HG03139 (cell line): ENCODE results near the gene APOL3.
"Not testable (repeated sequence)": the region's sequence is repeated elsewhere in the genome, so short reads cannot be mapped to it uniquely, and the experiment has no call there.

Experiments used
- ATAC-seq: cut with Tn5 transposase; IDR thresholded peaks from one replicate; pipeline ENCODE4 v1.9.1; 2021; ENCODE audit not compliant: unreplicated experiment

Gene APOL3

DNA sequence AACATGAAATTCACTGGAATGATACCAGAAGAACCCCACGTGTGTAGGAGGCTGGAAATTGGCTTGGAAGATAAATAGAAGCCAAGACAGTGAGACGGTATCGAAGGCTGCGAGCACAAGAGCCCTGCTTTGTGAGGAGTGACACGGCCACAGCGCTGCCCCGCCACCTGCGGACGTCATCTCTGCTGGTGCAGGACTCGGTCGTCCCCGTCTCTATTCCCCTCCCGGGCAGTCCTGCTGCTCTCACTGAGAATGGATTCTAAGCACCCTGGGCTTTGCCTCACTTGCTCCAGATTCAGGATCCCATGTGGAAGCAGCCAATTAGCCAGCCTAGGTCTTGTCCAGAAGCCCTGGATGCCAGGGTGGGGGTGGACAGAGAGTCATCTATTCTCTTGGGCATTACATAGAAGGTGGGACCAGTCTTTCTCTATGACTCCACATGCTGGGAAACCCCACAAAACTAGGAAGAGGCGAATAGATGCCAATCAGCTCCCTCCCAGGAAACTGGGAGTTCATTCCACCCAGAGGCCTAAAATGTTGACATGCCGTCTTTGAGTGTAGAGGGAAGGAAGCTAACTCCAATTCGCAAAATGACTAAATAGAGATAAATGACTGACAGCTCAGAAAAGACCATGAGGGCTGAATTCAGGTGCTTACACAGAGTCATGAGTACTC lies 25.1 kb downstream of the APOL3 start:
- ATAC-seq: no peak

DNA sequence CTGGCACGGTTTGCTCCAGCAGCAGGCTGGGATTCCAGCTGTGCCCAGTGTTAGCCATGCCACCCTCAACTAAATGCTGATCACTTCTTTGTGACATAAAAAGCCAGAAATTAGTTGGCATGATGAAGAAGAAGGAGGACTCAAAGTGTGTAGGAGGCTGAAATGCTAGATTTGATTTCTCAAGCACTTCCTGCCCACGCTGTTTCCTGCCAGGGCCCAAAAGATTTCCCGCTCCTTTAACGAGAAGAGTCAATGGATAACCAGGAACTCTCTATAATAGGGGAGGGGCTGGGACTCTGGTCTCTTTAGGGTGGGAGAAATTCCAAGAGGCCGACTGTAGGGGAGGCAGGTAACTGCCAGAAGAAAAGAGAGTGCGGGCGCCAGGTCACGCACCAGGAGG lies 26.4 kb downstream of the APOL3 start:
- no peak for ATAC-seq

DNA sequence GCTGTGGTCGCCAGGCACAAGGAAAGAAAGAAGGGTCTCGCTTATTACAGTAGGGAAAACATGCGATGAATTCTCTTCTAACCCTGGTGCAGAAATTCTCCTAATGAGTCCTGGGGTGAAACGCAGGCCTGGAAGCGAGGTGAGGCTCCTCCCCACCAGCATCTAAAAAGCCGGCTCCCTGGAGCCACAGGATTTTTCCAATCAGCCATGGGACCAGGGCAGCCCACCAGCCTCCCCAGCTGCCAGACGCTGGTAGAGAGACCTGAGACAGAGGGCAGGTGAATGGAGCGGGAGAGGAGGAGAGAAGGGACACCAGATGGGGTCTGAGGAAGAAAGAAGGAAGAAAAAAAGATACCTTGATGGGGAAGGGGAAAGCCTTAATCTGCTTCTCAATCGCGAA lies 28.6 kb downstream of the APOL3 start:
- ATAC-seq: no peak

DNA sequence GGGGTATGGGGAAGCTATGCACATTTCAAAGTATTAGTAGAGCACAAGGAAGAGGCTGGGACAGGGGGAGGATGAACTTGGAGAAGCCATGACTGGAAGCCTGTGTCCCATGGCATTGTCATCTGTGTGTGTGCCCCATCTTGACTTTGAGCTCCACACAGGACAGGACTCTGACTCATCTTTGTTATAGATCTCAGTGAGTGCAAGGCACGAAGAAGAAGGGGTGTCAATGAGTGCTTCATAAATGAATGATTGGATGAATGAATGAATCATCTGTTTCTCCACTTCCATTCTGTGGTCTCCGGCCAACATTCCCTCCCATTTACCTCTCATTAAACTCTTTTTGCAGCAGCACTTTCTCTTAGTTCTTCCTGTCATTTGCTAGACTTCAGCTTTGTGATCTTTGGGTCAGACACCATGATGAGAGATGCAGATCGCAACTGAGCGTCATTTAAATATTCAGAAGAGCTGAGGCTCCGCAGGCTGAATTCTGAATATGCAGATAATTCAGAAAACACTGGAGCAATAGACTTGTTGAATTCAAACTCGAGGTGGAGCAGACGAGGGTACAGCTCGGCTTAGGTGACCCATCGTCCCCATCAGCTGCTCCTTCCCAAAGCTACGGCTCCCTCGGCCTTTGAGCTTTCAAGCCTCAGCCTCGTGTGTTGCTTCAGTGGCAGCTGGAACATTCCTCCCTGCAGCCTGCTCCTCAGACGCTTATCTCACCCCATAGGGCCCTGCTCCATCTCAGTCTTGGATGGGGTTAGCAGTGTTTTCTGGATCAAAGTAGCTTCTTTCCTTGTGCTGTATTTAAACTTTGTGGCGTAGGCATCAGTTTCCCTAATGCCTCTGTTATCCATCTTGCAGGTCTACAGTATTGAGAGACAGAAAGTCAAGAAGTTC lies 30.8 kb downstream of the APOL3 start:
- no peak for ATAC-seq

DNA sequence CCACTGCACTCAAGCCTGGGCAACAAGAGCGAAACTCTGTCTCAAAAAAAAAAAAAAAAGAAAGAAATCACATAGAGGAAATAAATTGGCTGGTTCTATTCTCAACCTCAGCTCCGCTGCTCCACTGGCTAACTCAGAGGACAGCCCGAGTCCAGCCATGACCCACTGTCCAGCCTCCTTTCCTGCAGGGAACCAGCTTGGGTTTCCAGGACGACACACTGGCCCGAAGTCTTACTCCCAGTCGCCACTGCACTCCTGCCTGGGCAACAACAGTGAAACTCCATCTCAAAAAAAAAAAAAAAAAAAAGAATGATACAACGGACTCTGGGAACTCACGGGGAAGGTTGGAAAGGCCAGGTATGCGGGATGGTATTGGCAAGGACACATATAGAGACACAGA lies 31.5 kb downstream of the APOL3 start:
- no peak for ATAC-seq

DNA sequence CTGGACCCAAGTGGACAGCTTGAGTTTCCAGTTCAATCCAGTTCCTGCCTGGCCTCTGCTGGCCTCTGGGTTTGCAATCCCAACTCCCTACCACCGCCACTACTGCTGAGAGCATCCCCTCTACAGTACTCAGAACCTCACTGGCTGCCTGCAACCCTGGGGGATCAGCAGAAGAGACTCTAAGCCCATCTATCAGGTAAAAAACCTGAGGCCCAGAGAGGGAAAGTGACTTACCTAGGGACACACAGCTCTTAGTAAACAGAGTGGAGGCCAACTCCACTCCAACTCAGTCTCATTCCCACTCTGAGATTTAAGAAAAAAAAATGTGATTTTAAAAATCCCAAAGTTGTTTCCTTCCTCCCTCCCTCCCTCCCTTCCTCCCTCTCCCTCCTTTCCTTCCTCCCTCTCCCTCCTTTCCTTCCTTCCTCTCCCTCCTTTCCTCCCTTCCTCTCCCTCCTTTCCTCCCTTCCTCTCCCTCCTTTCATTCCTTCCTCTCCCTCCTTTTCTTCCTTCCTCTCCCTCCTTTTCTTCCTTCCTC lies 34.5 kb downstream of the APOL3 start:
- ATAC-seq: no peak

DNA sequence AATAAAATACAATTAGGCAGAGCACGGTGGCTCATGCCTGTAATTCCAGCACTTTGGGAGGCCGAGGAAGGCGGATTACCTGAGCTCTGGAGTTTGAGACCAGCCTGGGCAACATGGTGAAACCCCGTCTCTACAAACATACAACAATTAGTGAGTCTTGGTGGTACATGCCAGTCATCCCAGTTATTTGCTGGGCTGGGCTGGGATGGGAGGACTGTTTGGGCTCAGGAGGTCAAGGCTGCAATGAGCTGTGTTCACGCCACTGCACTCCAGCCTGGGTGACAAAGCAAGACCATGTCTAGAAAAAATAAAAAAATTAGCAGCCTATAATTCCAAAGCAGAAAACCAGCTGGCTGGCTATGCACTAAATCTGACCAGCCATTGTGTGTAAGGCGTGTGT lies 35.1 kb downstream of the APOL3 start:
- ATAC-seq: no peak

DNA sequence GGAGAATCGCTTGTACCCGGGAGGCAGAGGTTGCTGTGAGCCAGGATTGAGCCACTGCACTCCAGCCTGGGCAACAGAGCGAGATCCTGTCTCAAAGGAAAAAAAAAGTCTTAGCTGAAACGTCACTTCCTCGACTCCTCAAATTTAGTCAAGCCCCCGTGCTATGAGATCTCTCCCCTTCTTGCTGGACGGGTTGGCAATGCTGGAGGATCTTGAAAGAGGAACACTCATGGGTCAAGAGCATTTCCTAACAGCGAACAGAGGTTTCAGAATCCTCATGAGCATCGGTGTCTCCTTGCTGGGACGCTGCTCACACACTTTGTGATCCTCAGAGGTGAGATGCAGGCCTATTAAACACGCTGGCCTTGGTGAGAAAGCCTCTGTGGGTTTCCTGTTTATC lies 35.9 kb downstream of the APOL3 start:
- no peak for ATAC-seq

DNA sequence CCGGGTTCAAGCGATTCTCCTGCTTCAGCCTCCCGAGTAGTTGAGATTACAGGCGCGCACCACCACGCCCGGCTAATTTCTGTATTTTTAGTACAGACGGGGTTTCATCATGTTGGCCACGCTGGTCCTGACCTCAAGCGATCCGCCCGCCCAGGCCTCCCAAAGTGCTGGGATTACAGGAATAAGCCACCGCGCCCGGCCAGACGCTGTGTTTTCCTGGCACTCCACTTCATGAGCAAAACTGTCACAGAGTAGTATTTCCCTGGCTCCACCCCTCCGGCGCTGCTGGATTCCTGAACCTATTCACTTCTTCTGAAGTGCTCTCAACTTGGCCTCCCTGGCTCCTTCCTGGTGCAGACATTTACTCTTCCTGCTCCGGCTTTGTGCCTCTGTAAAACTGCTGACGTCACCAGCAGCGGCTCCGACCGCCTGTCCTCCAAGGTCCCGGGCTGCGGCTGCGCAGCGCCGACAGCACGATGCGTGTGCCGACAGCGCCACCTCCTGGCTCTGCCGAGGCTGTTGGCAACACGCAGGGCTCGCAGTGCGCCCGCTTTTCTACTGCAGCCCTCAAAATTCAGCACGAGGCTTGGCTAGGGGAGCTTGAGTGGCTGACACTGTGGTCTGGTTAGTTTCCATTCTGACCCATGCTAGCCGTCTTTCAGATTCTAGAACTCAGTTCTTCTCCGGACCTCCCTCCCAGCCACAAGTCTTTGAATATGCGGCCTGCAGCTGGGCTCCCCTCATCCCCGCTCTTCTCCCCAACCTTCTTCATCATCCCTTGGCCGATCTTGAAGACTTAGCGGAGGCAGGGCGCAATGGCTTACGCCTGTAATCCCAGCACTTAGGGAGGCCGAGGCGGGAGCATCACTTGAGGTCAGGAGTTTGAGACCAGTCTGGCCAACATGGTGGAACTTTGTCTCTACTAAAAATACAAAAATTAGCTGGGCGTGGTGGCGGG lies 36.6 kb downstream of the APOL3 start:
- no peak for ATAC-seq

DNA sequence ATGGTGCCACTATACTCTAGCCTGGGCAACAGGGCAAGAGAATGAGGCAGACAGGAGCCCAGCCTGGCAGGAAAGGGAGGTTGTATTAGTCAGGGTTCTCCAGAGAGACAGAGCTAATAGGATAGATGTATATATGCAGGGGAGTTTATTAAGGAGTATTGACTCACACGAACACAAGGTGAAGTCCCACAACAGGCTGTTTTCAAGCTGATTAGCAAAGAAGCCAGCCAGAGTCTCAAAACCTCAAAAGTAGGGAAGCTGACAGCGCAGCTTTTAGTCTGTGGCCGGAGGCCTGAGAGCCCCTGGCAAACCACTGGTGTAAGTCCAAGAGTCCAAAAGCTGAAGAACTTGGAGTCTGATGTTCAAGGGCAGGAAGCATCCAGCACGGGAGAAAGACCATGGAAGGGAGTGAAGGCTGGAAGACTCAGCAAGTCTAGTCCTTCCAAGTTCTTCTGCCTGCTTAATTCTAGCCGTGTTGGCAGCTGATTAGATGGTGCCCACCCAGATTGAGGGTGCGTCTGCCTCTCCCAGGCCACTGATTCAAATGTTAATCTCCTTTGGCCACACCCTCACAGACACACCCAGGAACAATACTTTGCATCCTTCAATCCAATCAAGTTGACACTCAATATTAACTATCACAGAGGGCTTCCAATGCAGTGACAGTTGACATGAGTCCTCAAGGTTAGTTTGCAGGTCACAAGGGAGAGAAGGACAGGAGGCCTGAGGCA lies 39.8 kb downstream of the APOL3 start:
- ATAC-seq: not testable (repeated sequence)

DNA sequence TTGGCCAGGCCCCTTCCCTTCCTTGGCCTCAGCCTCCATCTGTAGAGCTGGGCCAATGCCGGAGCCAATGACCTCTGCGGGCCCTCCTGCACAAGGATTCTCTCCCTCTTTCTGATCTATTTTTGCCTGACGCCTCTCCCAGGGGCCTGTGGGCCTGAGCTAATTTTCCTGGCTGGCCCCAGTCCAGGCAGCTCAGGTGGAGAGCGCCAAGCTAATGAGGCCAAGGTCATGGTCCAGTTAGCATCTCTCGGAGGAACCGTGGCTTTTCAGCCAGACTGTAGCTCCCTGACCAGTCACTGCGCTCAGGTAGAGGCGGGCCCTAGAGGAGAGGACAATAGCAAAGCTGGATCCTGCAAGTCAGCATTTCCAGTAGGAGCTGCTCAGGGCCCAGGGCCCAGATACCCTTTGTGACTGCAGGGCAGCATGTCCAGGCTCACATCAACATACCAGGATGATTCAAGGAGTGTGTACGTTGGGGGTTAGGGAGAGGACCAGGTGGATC lies 43.5 kb downstream of the APOL3 start:
- no peak for ATAC-seq

DNA sequence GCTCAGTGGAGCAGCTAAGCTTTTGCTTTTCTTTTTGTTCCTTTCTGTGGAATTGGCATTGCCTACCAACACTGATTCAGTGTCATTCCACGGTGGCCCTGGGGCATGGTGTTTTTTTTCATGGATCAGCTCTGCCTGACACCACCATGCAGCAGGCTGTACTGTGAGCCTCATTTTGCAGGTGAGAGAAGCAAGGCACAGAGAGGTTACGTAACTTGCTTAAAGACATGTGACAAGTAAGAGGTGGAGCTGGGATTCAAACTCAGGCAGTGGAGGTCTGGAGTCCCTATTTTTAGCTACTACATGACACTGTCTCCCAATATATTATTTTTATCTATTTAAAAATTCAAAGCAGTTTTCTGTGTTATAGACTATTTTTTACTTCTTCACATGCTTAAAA lies 44.4 kb downstream of the APOL3 start:
- ATAC-seq: no peak

DNA sequence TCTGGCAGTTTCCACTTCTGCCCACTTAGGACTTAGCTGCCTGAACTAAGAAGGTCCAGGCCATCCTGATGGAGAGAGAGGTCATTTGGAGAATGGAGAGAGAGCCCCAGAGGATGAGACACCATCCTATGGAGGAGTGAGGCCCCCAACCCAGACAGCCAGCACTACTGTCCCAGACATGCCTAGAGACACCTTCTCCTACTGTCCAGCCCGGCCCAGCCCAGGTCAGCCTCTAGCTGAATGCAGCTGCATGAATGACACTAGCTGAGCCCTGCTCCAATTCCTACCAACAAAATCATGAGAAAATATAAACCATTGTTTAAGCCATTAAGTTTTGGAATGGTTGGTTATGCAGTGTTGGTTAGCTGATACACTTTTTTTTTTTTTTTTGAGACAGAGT lies 47.4 kb downstream of the APOL3 start:
- ATAC-seq: no peak

DNA sequence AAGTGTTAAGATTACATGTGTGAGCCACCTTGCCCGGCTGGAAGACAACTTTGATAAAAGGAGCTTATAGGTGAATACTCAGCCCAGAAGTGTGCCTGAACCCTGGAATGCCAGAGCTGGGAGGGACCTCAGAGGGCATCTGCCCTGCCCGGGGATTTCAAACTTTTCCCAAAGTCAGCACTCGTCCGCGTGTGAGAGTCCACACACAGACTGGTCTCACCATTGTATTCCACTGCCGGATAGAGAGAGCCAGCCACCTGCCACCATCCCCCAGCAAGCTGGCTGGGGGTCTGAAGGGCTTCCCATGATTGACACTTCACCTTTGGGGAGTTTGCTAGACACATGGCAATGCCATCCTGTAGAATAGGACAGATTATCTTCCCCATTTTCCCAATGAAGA lies 49.2 kb downstream of the APOL3 start:
- ATAC-seq: no peak

DNA sequence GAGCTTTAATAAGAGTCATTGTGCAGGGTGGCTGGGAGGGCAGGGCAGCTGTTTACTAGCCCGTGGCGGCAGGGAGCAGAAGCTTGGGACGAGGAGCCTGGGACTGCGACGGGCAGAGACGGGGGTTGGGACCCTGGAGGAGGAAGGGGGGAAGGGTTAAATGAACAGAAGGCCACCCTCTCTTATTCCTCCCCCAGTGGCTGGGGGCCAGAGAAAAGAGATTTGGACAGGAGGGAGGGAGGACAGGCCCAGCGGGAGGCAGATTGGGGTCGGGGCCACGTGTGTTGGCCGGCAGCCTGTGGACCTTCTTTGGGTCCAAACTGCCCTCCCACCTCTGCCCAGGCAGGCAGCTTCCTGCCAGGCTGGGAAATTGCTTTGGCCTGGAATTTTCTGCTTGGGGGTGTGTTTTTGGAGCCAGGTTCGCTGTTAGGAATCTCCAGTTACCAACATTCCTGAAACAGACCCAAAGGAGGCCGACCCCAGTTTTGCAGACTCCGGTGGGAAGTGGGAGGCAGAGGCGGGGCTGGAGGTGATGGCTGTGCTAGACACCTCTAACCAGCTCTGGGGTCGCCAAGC lies 50.2 kb downstream of the APOL3 start:
- no peak for ATAC-seq

DNA sequence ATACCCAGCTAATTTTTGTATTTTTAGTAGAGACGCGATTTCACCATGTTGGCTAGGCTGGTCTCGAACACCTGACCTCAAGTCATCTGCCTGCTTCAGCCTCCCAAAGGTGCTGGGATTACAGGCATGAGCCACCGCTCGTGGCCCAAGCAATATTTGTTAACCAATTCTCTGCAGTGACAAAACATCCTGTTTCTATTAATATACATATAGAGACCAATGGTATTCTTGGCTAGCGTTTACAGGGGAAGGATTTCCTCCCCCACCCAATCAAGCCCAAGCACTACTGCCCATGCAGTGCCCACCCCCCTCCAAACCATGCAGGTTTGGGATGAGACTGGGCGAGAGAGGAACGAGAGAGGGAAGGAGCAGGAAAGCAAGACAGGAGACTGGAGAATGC lies 53.1 kb downstream of the APOL3 start:
- no peak for ATAC-seq

DNA sequence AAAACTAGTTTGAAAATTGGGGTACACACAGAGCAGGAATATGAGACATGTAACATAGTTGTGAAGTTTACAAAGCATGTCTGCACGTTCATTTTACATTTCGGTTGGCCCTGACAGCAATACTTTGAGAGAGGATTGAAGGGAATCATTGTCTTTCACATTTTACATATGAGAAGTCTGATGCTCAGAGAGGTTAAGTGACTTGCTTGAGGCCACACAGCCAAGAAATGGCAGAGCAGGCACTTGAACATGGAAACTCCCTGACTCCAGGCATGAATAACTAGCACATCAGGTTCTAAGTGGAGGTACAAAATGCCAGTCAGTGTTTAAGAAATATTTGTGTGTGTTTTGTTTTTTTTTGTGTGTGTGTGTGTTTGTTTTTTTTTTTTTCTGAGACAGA lies 53.6 kb downstream of the APOL3 start:
- no peak for ATAC-seq

DNA sequence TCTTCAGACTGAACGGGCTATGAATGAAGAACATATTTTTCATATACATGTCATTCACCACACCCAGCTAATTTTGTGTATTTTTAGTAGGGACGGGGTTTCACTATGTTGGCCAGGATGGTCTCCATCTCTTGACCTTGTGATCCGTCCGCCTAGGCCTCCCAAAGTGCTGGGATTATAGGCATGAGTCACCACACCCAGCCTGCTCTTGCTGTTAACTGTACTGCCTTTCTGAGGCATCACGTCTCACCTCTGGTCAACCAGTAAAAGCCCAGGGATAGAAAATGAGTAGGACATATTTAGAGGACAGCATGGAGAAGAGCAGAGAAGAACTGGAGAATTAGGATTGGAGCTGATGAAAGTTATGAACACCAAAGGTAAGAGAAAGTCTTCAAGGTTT lies 55.6 kb downstream of the APOL3 start:
- no peak for ATAC-seq

DNA sequence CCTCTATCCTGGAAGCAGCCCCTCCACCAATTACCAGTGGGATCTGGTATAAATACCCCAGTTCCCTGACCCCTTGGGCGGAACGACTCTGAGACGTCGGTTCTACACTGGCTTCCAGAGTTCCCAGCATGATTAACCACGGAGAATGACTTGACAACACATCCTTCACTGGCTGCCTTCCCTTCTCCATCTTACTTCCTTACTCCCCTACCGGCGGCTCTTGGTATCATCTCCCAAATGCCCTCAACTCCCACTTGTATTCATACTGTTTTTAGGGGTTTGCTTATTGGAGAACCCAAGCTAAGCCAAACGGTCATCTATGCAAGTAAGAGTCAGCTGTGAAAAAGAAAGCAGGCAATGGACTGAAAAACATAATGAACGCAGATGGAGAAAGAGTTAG lies 56.1 kb downstream of the APOL3 start:
- no peak for ATAC-seq

DNA sequence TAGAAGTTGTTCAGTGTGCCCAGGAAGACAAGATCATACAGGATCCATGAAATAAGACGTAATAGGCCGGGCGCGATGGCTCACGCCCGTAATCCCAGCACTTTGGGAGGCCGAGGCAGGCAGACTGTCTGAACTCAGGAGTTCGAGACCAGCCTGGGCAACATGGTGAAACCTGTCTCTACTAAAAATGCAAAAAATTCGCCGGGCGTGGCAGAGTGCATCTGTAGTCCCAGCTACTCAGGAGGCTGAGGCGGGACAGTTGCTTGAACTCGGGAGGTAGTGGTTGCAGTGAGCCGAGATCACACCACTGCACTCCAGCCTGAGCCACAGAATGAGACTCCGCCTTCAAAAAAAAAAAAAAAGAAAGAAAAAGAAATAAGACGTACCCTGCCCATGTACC lies 56.7 kb downstream of the APOL3 start:
- no peak for ATAC-seq
